ENCODE results near the gene RNF126.

Gene RNF126

GRCh38 chr19:651991-652390 lies 11.0 kb downstream of the RNF126 start:
- no peak for TF ChIP-seq CTCF (IDR thresholded peaks at IDR 0.05; ENCODE audit: low read depth, low read length)
- H3K4me3 ChIP-seq (ENCODE audit: low read depth, low read length), result no peak overlapping the region

GRCh38 chr19:651114-651818 lies 11.7 kb downstream of the RNF126 start:
- H3K4me3 ChIP-seq (ENCODE audit: low read depth, low read length), result no peak overlapping the region
- TF ChIP-seq CTCF (IDR thresholded peaks at IDR 0.05; ENCODE audit: low read depth, low read length), result no peak

GRCh38 chr19:650121-650520 lies 12.9 kb downstream of the RNF126 start:
- no peak overlapping the region for H3K4me3 ChIP-seq (ENCODE audit: low read depth, low read length)
- TF ChIP-seq CTCF (IDR thresholded peaks at IDR 0.05; ENCODE audit: low read depth, low read length), result no peak

- no peak for TF ChIP-seq CTCF (IDR thresholded peaks at IDR 0.05; ENCODE audit: low read depth, low read length)
- H3K4me3 ChIP-seq (ENCODE audit: low read depth, low read length), result no peak overlapping the region
Measured at GRCh38 chr19:648904-649801, 13.9 kb downstream of the RNF126 start.

- no peak for TF ChIP-seq CTCF (IDR thresholded peaks at IDR 0.05; ENCODE audit: low read depth, low read length)
- H3K4me3 ChIP-seq (ENCODE audit: low read depth, low read length), result no peak overlapping the region
Measured at GRCh38 chr19:648305-648704, 14.7 kb downstream of the RNF126 start.

GRCh38 chr19:647566-648284 lies 15.3 kb downstream of the RNF126 start:
- TF ChIP-seq CTCF (IDR thresholded peaks at IDR 0.05; ENCODE audit: low read depth, low read length), result no peak
- H3K4me3 ChIP-seq (ENCODE audit: low read depth, low read length), result no peak overlapping the region

Data from WI38 (cell line).